Neural progenitor cell (in vitro differentiated cells): Measurements from ENCODE around the gene SHANK3. TPM values are rescaled to one million over a fixed set of nuclear protein-coding genes. Genes with fewer than 3 reads are reported as not detected.
A peak's percentile ranks its signal among the peaks of the same experiment; 100 is the strongest.

Experiments used
- DNase-seq: peaks from one replicate; pipeline ENCODE4 v3.0.0-alpha.2; 2016; ENCODE audit warnings: low spot score
- H2AFZ ChIP-seq: fragments of 200-600 bp; sonication (generic); replicated peaks from 2 replicates; pipeline ENCODE4 v1.6.1; 2016; ENCODE audit warnings: antibody characterized with exemption
- H3F3A ChIP-seq: fragments of 200-600 bp; sonication (generic); 2 replicates; pipeline ENCODE4 v1.6.1; 2016; ENCODE audit warnings: antibody characterized with exemption, low read depth
- H3K27ac ChIP-seq: fragments of 200-600 bp; sonication (generic); 2 replicates; pipeline ENCODE4 v1.5.1; 2016; ENCODE audit warnings: mild to moderate bottlenecking
- H3K27me3 ChIP-seq: fragments of 200-600 bp; sonication (generic); 2 replicates; pipeline ENCODE4 v1.6.1; 2016; ENCODE audit warnings: mild to moderate bottlenecking, moderate library complexity
- H3K36me3 ChIP-seq: fragments of 200-600 bp; sonication (generic); 2 replicates; pipeline ENCODE4 v1.5.1; 2016
- H3K4me1 ChIP-seq: fragments of 200-600 bp; sonication (generic); 2 replicates; pipeline ENCODE4 v1.6.1; 2016; ENCODE audit warnings: mixed run types
- H3K4me2 ChIP-seq: fragments of 200-600 bp; sonication (generic); 2 replicates; pipeline ENCODE4 v1.6.1; 2016
- H3K4me3 ChIP-seq: fragments of 200-600 bp; sonication (generic); 2 replicates; pipeline ENCODE4 v1.5.1; 2016
- H3K79me2 ChIP-seq: fragments of 200-600 bp; sonication (generic); 2 replicates; pipeline ENCODE4 v1.6.1; 2016; ENCODE audit warnings: low read depth
- H3K9ac ChIP-seq: fragments of 200-600 bp; sonication (generic); 2 replicates; pipeline ENCODE4 v1.6.1; 2016
- H3K9me3 ChIP-seq: fragments of 200-600 bp; sonication (generic); 2 replicates; pipeline ENCODE4 v1.5.1; 2016; ENCODE audit warnings: low read depth
- H4K20me1 ChIP-seq: fragments of 200-600 bp; sonication (generic); 2 replicates; pipeline ENCODE4 v1.6.1; 2016; ENCODE audit warnings: low read depth
- H3K27ac Mint-ChIP-seq: 3 replicates; pipeline ENCODE4 v1.8.0; 2021; ENCODE audit warnings: mixed read lengths
- H3K27me3 Mint-ChIP-seq: 2 replicates; pipeline ENCODE4 v1.8.0; 2022; ENCODE audit warnings: low read depth, mild to moderate bottlenecking, inconsistent platforms, moderate library complexity, mixed read lengths; ENCODE audit not compliant: insufficient read depth
- H3K36me3 Mint-ChIP-seq: 3 replicates; pipeline ENCODE4 v1.8.0; 2021; ENCODE audit warnings: mixed read lengths
- H3K4me1 Mint-ChIP-seq: 3 replicates; pipeline ENCODE4 v1.8.0; 2021; ENCODE audit warnings: mixed read lengths
- H3K4me3 Mint-ChIP-seq: 3 replicates; pipeline ENCODE4 v1.8.0; 2021; ENCODE audit warnings: mild to moderate bottlenecking, moderate library complexity, mixed read lengths
- H3K9me3 Mint-ChIP-seq: 3 replicates; pipeline ENCODE4 v1.8.0; 2020; ENCODE audit warnings: mixed read lengths
- CTCF ChIP-seq: fragments of 200-600 bp; sonication (generic); IDR thresholded peaks from 2 replicates; pipeline ENCODE4 v1.5.1; 2017; ENCODE audit warnings: antibody characterized with exemption, mild to moderate bottlenecking
- EZH2 ChIP-seq: fragments of 200-600 bp; sonication (generic); IDR thresholded peaks from 2 replicates; pipeline ENCODE4 v1.6.1; 2017; ENCODE audit warnings: antibody characterized with exemption, mild to moderate bottlenecking, moderate library complexity
- EZH2phosphoT487 ChIP-seq: fragments of 200-600 bp; sonication (generic); IDR thresholded peaks from 2 replicates; pipeline ENCODE4 v1.6.1; 2017; ENCODE audit warnings: antibody characterized with exemption
- total RNA-seq: library from RNA; depleted of rRNA; stranded (reverse); fragments of >200 nt; gene quantifications from 2 replicates; pipeline ENCODE4 v1.2.3, GENCODE V29; 2015; ENCODE audit warnings: low replicate concordance

The SHANK3 gene
- total RNA-seq, 1 donor from 2014 or later = 0.65 TPM

- no peak overlapping the region for H2AFZ ChIP-seq
- no peaks in the 10 kb centered on the region for H3K36me3 ChIP-seq
- H3K4me3 ChIP-seq = no peak overlapping the region
- no peak overlapping the region for H3K9ac ChIP-seq
- no peak overlapping the region for H3K27ac ChIP-seq
- no peaks in the 10 kb centered on the region for H3K9me3 ChIP-seq
- peaks cover 16% of the 10 kb centered on the region for H3K36me3 Mint-ChIP-seq
- peaks cover 33% of the 10 kb centered on the region for H3K4me1 Mint-ChIP-seq
- TF ChIP-seq EZH2phosphoT487 (no peak), EZH2 (no peak), CTCF (no peak)
- peaks cover 23% of the 10 kb centered on the region for H3K27me3 ChIP-seq
- peaks cover 3% of the 10 kb centered on the region for H3K4me1 ChIP-seq
- H4K20me1 ChIP-seq = peaks cover 21% of the 10 kb centered on the region
- H3K9me3 Mint-ChIP-seq = no peaks in the 10 kb centered on the region
- peaks cover 4% of the 10 kb centered on the region for H3K27me3 Mint-ChIP-seq
- H3K4me2 ChIP-seq = no peak overlapping the region
- no peak for DNase-seq
- peak overlapping the region; percentile 88 for H3K4me3 Mint-ChIP-seq
- H3K79me2 ChIP-seq = no peaks in the 10 kb centered on the region
- peaks cover 25% of the 10 kb centered on the region for H3F3A ChIP-seq
- no peak overlapping the region for H3K27ac Mint-ChIP-seq
These were observed 25.9 kb downstream of the SHANK3 start for GRCh38 chr22:50698546-50698945.

GRCh38 chr22:50699001-50699755, 26.6 kb downstream of the SHANK3 start:
- H3K9ac ChIP-seq = no peak overlapping the region
- Mint-ChIP-seq H3K27ac (no peak overlapping the region), H3K36me3 (peaks cover 16% of the 10 kb centered on the region), H3K4me3 (peak overlapping the region; percentile 88), H3K4me1 (peaks cover 33% of the 10 kb centered on the region), H3K27me3 (peaks cover 4% of the 10 kb centered on the region), H3K9me3 (no peaks in the 10 kb centered on the region)
- no peak for DNase-seq
- no peak overlapping the region for H3K4me3 ChIP-seq
- H3K79me2 ChIP-seq = no peaks in the 10 kb centered on the region
- peaks cover 3% of the 10 kb centered on the region for H3K4me1 ChIP-seq
- H3K27ac ChIP-seq = no peak overlapping the region
- H3F3A ChIP-seq = peaks cover 22% of the 10 kb centered on the region
- H4K20me1 ChIP-seq = peaks cover 21% of the 10 kb centered on the region
- TF ChIP-seq EZH2 = no peak
- TF ChIP-seq EZH2phosphoT487 = no peak
- no peak for TF ChIP-seq CTCF
- no peak overlapping the region for H3K4me2 ChIP-seq
- H2AFZ ChIP-seq = no peak overlapping the region
- H3K9me3 ChIP-seq = no peaks in the 10 kb centered on the region
- peaks cover 23% of the 10 kb centered on the region for H3K27me3 ChIP-seq
- no peaks in the 10 kb centered on the region for H3K36me3 ChIP-seq

- Histone ChIP-seq H3K79me2 (no peaks in the 10 kb centered on the region), H3F3A (peaks cover 26% of the 10 kb centered on the region)
These were observed 27.2 kb downstream of the SHANK3 start for GRCh38 chr22:50699756-50700386.

More at GRCh38 chr22:50699756-50700386, 27.2 kb downstream of the SHANK3 start:
- H3K4me2 ChIP-seq = no peak overlapping the region
- H3K36me3 ChIP-seq = no peaks in the 10 kb centered on the region
- H3K4me3 ChIP-seq = no peak overlapping the region
- TF ChIP-seq CTCF = peak; percentile 52
- TF ChIP-seq EZH2 = no peak
- peaks cover 23% of the 10 kb centered on the region for H3K27me3 ChIP-seq
- no peak overlapping the region for H3K27ac Mint-ChIP-seq
- peak; percentile 62 for DNase-seq
- peak overlapping the region; percentile 46 for H3K4me3 Mint-ChIP-seq
- no peaks in the 10 kb centered on the region for H3K9me3 Mint-ChIP-seq
- peaks cover 25% of the 10 kb centered on the region for H4K20me1 ChIP-seq
- peaks cover 6% of the 10 kb centered on the region for H3K4me1 ChIP-seq
- no peak overlapping the region for H3K9ac ChIP-seq
- H3K4me1 Mint-ChIP-seq = peaks cover 37% of the 10 kb centered on the region
- no peak overlapping the region for H2AFZ ChIP-seq
- no peaks in the 10 kb centered on the region for H3K9me3 ChIP-seq
- H3K27me3 Mint-ChIP-seq = peaks cover 5% of the 10 kb centered on the region
- H3K36me3 Mint-ChIP-seq = peaks cover 16% of the 10 kb centered on the region
- no peak overlapping the region for H3K27ac ChIP-seq
